ENCODE results near the gene ROGDI.
"Not testable (repeated sequence)": the region's sequence is repeated elsewhere in the genome, so short reads cannot be mapped to it uniquely, and the experiment has no call there.

The ROGDI gene

DNA sequence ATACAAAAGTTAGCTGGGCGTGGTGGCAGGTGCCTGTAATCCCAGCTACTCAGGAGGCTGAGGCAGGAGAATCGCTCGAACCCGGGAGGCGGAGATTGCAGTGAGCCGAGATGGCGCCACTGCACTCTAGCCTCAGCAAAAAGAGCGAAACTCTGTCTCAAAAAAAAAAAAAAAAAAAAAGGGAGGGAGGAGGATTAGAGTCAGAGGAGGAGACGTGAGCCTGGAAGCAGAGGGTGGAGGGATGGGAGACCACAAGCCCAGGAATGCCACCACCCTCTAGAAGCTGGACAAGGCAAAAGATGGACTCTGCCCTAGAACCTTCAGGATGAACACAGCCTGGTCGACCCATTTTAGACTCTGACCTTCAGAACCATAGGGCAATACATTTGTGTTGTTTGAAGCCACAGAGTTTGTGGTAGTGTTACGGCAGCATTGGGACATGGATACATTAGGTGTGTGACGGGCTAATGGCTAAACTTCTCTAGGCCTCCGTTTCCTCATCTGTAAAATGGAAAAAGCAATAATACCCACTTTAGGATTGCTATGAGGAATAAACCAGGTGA is 9.4 kb downstream of the ROGDI start:
- no peak for DNase-seq (ENCODE audit: low read depth, low spot score)

DNA sequence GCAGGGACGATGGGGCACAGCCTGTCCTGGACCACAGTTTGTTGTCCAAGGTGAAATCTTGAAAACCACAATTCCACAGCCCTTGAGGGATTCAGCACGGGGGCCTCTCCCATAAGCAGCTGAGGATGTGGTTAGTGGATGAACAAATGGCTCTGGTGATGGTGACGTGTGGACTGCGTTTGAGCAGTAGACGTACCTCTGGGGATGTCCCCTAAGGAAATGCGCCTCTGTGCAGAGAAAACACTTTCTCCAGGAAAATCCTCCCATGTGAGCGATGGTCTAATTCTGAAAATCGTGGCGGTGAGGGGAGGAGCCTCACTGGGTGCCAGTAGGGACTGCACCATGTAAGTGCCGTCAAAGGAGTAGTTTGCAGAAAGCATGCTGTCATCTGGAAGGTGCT is 11.6 kb downstream of the ROGDI start:
- DNase-seq (ENCODE audit: low read depth, low spot score) = no peak

DNA sequence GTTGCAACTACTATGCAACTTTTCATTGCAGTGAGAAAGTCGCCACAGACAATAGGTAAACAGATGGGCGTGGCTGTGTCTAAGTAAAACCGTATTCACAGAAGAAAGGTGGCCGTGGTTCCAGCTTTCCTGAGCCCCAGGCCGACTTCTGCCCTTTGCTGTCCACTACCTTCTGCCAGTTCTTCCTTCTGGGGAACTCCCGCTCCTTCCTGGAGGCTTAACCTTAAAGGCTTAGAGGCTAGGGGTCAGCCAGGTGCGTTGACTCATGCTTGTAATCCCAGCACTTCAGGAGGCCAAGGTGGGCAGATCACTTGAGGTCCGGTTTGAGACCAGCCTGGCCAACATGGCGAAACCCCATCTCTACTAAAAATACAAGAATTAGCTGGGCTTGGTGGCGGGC is 12.2 kb downstream of the ROGDI start:
- DNase-seq (ENCODE audit: low read depth, low spot score) = no peak

DNA sequence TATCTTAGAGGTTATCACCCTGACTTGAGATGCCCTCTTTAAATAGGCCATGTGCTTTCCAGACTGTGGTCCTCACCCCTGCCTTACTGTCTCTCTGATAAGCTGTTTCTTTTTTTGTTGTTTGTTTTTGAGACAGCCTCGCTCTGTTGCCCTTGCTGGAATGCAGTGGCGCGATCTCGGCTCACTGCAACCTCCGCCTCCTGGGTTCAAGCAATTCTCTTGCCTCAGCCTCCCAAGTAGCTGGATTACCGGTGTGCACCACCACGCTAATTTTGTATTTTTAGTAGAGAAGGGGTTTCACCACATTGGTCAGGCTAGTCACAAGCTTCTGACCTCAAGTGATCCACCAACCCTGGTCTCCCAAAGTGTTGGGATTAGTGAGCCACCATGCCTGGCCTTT is 13.5 kb downstream of the ROGDI start:
- DNase-seq (ENCODE audit: low read depth, low spot score) = no peak

DNA sequence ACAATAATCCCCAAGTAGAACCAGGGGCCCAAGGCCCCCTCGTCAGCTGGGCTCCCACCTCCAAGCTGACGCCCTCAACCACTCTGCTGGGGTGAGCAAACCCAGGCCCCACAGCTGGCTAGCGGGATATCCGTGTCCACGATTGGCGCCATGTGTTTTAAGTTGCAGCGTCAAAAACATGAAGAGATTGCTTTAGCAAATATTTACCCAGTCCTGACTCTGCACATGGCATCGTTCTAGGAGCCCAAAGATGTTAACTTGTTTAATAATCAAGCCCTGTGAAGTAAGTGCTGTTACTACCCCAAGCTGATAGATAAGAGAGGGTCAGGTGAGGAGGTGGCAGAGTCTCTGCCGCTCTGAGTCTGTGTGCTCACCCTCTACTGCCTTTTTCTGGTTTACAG is 13.9 kb downstream of the ROGDI start:
- no peak for DNase-seq (ENCODE audit: low read depth, low spot score)

DNA sequence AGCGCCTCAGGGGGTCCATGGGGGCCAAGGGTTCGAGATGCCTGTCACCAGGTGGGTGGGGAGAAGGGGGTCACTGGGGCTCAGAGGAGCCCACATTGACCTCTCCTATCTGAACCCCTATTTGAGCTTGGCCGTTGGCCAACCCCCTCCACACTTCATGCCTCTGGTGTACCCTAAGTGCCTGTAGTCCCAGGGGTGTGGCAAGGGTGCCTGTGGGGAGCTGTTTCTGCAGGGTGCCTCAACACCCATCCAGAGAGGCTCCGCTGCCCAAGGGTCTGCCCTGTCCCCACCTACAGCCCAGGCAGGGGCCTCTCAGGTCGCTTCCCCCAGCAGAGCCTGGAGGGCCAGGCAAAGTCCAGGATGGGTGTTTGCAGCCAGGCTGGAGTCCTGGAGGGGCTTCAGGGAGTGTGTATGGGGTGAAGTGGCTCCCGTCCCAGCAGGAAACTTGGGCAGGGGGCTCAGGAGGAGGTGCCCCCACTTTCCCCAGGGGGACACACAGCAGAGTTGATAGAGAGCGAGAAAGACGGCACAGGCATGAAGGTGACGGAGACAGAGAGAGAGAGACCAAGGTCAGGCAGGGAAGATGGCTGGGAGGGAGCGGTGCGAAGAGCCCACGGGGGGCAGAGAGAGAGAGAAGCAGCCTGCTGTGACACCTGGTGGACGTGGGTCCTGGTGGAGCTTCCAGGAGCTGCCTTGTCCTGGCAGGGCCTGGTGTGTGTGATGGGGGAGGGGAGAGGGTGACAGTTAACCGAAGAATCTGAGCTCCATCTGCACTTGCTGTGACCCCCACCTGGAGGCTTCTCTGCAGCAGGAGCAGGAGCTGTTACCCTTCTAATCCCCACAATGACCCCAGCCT is 14.6 kb downstream of the ROGDI start, which contains the start of gene SEPTIN12:
Gene SEPTIN12 (minus strand): TSS at position 719 of the 856 bp plus-strand sequence. CDS start 700 bp downstream, at position 19.
- no peak for DNase-seq (ENCODE audit: low read depth, low spot score)

DNA sequence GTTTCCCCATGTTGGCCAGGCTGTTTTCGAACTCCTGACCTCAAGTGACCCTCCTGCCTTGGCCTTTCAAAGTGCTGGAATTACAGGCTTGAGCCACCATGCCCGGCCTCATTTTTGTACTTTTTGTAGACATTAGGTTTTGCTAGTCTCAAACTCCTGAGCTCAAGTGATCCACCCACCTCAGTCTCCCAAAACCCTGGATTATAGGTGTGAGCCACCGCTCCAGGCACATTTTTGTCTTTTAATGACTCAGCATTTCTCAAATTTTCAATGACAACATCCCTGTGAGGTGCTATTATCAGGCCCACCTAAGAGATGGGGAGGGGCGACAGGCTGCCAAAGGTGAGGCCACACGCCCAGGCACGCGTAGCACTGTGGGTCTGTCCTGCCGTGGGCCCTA is 15.4 kb downstream of the ROGDI start:
- DNase-seq (ENCODE audit: low read depth, low spot score) = no peak

DNA sequence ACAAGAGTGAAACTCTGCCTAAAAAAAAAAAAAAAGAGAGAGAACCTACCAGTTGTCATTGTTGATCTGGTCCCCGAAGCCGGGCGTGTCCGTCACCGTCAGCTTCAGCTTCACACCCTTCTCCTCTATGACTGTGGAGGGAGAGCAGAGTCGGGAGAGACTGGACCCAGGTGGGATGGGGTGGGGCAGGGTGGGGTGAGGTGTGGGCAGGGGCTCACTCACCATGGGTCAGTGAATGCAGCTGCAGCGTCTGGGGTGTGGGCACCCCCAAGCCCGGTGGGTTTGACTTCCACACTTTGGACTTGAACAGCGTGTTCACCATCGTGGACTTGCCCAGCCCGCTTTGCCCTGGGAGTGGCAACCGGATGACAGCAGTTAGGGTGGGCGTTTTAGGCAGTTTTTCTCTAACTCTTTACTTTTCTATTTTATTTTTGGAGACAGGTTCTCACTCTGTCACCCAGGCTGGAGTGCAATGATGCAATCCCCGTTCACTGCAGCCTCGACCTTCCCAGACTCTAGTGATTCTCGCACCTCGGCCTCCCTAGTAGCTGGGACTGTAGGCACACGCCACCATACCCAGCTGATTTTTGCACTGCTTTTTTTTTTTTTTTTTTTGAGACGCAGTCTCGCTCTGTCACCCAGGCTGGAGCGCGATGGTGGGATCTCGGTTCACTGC is 16.5 kb downstream of the ROGDI start:
- DNase-seq (ENCODE audit: low read depth, low spot score) = no peak

DNA sequence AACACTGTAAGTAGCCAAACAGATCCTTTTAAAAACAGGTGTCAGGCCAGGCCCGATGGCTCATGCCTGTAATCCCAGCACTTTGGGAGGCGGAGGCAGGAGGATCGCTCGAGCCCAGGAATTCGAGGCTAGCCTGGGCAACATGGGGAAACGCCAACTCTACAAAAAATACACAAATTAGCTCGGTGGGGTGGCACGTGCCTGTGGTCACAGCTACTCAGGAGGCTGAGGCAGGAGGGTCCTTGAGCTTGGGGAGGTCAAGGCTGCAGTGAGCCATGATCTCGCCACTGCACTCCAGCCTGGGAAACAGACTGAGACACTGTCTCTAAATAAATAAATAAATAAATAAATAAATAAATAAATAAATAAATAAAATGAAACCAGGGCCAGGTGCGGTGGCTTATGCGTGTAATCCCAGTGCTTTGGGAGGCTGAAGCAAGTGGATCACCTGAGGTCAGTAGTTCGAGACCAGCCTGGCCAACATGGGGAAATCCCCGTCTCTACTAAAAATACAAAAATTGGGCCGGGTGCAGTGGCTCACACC is 17.9 kb downstream of the ROGDI start:
- DNase-seq (ENCODE audit: low read depth, low spot score) = not testable (repeated sequence)

DNA sequence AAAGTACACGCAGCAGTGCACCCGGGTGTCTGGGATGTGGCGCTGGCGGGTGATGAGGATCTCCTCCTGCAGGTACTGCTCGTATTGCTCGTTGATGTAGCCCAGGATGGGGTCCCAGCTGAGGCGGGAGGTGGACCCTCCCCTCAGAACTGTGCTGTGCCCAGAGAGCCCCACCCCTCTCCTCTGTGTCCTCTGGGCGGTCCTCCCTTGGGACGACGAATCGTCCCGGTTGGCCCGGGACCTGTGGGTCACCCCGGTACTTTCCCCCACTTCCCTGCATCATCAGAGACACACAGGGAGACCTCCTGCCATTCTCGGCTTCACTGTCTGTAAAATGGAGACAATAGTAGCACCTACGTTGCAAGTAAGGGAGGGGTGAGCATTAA is 18.5 kb downstream of the ROGDI start:
- no peak for DNase-seq (ENCODE audit: low read depth, low spot score)

DNA sequence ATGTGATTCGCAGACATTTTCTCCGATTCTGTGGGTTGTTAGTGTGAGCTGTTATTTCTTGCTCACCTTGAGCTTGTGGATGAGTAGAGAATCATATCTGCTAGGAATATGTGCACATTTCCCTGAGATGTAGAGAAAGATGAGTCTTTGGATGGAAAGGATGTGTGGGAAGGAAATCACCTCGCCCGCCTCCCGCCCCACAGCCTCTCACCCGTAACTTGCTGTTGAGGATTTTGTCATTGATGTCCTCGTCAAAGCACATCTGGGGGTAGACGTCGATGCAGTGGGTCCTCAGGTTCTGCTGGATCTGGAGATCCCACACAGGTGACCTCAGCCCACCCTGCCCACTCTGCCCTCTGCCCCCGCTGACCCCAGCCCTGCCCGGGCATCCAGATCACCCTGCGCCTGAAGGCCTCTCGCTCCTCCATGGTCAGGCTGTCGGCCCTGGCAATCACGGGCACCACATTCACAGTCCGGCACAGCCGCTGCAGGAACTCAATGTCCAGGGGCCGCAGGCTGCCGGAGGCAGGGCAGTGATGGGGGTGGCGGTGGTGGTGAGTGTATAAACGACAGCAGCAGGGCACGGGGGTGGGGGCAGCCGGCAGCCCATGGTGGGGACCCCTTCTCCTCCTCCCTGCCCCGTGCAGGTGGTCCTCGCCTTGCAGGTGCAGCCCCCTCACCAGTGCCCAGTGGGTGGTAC is 19.0 kb downstream of the ROGDI start:
- no peak for DNase-seq (ENCODE audit: low read depth, low spot score)

DNA sequence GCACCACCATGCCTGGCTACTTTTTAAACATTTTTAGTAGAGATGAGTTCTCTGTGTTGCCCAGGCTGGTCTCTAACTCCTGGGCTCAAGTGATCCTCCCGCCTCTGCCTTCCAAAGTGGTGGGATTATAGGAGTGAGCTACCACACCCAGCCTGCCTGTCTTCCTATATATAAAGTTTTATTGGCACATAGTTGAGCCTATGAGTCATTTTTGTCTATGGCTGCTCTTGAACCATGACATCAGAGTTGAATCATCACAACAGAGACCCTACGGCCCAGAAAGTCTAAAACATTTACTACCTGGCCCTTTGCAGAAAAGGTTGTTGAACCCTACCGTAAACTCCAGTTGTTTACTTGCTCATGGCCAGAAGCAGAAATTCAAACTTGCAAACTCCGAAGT is 22.2 kb downstream of the ROGDI start:
- no peak for DNase-seq (ENCODE audit: low read depth, low spot score)

DNA sequence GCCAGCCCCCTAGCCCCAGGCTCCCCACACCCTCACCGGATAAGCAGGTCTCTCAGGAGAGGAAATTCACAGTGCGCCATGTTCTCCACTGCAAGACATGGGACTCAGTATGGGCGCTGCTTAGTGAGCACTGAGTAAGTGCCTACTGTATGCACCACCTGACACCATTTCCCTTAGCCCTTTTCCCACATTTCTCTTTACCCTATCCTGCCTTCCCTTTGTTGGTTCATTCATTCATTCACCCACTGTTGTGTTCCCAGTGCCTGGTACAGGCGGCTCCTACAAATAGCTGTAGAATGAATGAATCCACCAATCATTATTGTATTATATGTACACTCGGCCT is 24.4 kb downstream of the ROGDI start:
- no peak for DNase-seq (ENCODE audit: low read depth, low spot score)

DNA sequence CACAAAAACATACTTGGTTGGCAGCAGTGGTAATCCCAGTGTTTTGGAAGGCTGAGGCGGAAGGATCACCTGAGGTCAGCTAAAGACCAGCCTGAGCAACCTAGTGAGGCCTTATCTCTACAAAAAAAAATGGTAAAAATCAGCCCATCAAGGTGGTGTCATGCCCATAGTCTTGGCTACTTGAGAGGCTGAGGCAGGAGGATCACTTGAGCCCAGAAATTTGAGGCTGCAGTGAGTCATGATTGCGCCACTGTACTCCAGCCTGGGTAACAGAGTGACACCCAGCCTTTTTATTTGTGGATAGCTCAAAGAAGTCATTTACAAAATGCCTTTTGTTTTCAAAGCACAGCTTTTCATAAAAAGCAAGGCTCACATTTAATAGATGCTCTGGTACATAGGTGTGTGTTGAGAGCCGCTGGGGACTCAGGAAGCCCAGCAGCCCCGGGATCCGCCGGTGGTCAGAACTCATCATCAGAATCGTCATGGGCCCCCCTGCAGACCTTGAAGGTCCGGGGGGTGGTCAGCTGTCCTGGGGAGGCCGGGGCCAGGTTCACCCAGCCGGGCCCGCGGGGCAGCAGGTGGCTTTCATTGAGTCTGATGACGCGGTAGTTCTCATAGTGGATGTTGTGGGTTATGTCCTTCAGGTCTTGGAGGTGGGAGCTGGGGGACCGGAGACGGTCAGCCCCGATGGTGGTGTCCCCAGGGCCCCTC is 24.9 kb downstream of the ROGDI start:
- no peak for DNase-seq (ENCODE audit: low read depth, low spot score)

DNA sequence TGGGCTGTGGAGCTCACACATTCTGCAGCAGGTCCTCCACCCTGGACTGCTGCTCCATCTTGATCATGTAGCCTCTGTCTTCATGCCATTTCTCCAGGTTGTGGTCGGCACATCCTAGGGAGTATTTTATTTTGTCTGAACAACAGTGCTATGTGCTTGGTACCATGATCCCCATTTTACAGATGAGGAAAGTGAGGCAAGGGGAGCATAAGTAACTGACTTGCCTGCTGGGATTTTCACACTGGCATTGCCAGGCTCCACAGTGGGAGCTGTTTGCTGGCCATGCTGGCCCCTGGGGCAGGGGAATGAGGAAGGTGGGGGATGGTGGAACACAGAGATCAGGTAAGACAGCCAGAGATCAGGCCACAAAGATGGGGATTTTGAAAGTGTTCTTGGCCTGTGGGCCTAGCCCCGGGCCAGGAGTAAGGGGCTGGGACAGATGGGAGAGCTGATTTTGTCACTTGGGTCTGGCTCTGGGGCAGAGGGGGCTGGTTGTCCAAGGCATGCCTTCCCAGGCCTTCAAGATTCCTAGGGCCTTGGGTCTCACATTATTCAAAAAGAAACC is 26.2 kb downstream of the ROGDI start:
- DNase-seq (ENCODE audit: low read depth, low spot score) = no peak

DNA sequence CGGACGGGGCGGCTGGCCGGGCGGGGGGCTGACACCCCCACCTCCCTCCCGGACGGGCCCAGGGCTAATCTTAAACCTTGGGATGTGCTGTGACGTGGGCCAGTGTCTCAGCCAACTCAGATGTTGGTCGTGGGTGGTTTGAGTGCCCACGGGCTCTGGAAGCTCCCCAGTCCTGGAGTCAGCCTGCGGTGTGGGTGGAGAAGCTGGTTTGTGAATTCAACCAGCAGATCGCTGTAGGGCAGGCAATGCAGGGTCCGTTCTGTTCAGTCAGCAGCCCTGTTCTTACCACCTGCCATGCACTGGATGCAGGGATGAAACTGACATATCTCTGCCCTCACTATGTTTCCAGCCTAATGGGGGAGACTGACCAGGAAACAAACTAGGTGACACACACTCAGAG is 27.4 kb downstream of the ROGDI start:
- no peak for DNase-seq (ENCODE audit: low read depth, low spot score)

DNA sequence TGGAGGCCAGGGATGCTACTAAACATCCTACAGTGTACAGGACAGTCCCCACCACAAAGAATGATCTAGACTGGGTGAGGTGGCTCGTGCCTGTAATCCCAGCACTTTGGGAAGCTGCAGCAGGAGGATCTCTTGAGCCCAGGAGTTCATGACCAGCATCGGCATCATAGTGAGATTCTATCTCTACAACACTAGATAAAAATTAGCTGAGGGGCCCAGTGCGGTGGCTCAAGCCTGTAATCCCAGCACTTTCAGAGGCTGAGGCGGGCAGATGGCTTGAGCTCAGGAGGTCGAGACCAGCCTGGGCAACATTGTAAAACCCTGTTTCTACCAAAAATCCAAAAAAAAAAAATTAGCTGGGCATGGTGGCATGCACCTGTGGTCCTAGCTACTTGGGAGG is 30.1 kb downstream of the ROGDI start:
- no peak for DNase-seq (ENCODE audit: low read depth, low spot score)

DNA sequence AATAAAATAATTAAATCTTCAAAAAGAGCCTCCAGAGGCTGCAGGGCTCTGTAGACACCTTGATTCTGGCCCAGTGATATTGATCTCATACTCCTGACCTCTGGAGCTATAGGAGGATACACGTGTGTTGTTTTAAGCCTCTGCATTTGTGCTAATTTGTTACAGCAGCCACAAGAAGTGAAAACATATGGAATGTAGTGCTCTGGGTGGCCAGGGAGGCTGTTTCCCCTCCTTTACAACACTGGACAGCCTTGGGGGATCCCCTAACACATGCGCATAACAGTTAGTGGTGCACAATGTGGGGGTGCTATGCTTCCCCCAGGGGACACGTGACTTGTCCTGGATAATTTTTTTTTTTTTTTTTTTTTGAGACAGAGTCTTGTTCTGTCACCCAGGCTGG is 30.8 kb downstream of the ROGDI start:
- no peak for DNase-seq (ENCODE audit: low read depth, low spot score)

DNA sequence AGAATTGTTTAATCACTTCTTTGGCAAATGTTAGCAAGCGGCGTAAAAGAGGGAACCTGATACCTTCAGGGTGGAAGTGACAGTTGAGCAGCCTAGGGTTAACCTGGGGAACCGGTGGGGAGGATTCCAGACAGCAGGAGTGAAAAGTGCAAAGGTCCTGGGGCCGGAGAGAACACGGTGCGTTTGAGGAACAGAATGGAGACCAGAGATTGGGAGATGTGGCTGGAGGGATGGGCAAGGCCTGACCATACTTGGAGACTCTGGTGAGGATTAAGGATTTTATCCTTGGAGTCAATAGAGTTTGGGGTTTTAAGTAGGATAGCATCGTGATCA is 33.2 kb downstream of the ROGDI start:
- DNase-seq (ENCODE audit: low read depth, low spot score) = no peak

DNA sequence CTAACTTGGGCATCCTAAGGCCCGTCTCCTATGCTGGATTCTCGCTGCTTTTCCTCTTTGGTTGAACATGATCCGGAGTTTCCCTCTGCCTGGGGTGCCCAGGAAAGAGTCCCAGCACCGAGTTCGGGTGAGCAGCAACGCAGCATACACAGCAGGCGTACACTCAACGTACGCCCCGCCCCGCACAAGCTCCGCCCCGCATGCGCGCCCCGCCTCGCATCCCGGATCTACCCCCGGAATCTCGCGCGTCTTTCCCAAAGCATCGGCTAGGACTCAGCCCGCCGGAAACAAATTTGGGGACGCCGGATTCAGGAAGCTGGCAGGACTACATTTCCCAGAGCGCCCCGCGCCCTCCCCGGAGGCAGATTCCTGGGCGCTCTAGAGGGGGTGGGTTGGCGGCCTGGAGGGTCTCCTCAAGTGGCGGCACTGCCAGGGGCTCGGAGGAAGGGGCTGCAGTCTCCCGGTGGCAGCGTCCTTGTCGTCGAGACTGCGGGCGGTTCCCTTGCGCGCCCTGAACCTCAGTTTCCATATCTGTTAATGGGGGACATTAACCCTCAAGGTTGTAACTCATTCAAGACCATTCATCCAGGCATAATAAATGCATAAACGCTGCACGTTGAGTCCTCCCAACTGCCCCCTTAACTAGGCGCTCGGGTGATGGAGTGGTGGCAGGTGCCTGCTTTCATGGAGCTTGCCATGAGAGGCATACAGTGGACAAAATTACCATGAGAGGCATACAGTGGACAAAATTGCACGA is 33.7 kb downstream of the ROGDI start:
- peak; percentile 98 for DNase-seq (ENCODE audit: low read depth, low spot score)
